ENCODE results near the gene KDM2B. TPM values are rescaled to one million over a fixed set of nuclear protein-coding genes. Genes with fewer than 3 reads are reported as not detected.

The KDM2B gene
- total and polyA plus RNA-seq, 2 experiments from 2014 or later = 59.4 to 161 TPM

DNA sequence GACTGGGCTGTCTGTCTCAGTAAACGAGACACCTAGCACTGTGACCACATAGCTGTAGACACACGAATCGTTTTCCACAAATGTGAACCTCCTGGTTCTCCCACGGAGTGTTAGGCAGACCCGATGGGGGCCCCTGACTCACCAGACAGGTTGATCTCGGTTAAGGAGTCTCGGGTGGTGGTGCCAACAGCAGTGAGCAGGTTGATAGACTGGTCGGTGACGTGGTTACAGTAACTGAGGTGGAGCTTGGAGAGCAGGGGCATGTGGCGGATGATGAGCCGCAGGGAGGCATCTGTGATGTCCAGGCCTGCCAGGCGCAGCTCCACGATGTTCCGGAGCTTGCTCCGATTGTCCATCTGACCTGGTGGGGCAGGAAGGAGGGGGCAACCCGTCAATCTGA, 141.1 kb downstream of the KDM2B start:
- Histone ChIP-seq H3K27me3 (ENCODE audit: insufficient read depth) (no peaks in the 10 kb centered on the region), H4K20me1 (replicated peaks; ENCODE audit: insufficient read depth) (peaks cover 6% of the 10 kb centered on the region; the same call in 1 of the 2 replicates), H3K4me2 (no peak overlapping the region), H3K9me2 (ENCODE audit: insufficient read depth) (no peaks in the 10 kb centered on the region), H3K79me2 (replicated peaks; ENCODE audit: insufficient read depth) (peaks cover 9% of the 10 kb centered on the region), H3K4me3 (no peak overlapping the region), H3K4me1 (ENCODE audit: insufficient read depth) (no peaks in the 10 kb centered on the region), H2AFZ (no peak overlapping the region), H3F3A (replicated peaks; ENCODE audit: low read depth) (peaks cover 9% of the 10 kb centered on the region; the same call in 1 of the 2 replicates), H3K36me3 (ENCODE audit: insufficient read depth) (peaks cover 39% of the 10 kb centered on the region; the same call in 1 of the 2 replicates), H3K27ac (ENCODE audit: low read depth) (no peak overlapping the region)
- DNase-seq (ENCODE audit: low spot score) (no peak), ATAC-seq (no peak)
- peaks cover 89% of the 10 kb centered on the region for H3K36me3 Mint-ChIP-seq (ENCODE audit: low read depth)
- peaks cover 5% of the 10 kb centered on the region; the same call in 2 of the 3 replicates for H3K4me1 Mint-ChIP-seq
- H3K4me3 Mint-ChIP-seq = no peak overlapping the region
- TF ChIP-seq EZH2phosphoT487 (IDR thresholded peaks at IDR 0.05; ENCODE audit: unreplicated experiment) (no peak), ZNF114 (CRISPR knock-in tag; IDR thresholded peaks at IDR 0.05) (no peak), POLR2AphosphoS5 (IDR thresholded peaks at IDR 0.05; ENCODE audit: low read depth) (no peak), ZNF331 (CRISPR knock-in tag; IDR thresholded peaks at IDR 0.05; ENCODE audit: low read depth) (no peak), JUNB (IDR thresholded peaks at IDR 0.05; ENCODE audit: unreplicated experiment) (no peak), STAT1 (IDR thresholded peaks at IDR 0.05; ENCODE audit: unreplicated experiment) (no peak), NANOG (IDR thresholded peaks at IDR 0.05; ENCODE audit: borderline replicate concordance) (no peak), CREB1 (CRISPR knock-in tag; IDR thresholded peaks at IDR 0.05; ENCODE audit: low read depth) (no peak), EZH2 (IDR thresholded peaks at IDR 0.05; ENCODE audit: low read depth, unreplicated experiment) (no peak)
- TF ChIP-seq, protein P1, sequence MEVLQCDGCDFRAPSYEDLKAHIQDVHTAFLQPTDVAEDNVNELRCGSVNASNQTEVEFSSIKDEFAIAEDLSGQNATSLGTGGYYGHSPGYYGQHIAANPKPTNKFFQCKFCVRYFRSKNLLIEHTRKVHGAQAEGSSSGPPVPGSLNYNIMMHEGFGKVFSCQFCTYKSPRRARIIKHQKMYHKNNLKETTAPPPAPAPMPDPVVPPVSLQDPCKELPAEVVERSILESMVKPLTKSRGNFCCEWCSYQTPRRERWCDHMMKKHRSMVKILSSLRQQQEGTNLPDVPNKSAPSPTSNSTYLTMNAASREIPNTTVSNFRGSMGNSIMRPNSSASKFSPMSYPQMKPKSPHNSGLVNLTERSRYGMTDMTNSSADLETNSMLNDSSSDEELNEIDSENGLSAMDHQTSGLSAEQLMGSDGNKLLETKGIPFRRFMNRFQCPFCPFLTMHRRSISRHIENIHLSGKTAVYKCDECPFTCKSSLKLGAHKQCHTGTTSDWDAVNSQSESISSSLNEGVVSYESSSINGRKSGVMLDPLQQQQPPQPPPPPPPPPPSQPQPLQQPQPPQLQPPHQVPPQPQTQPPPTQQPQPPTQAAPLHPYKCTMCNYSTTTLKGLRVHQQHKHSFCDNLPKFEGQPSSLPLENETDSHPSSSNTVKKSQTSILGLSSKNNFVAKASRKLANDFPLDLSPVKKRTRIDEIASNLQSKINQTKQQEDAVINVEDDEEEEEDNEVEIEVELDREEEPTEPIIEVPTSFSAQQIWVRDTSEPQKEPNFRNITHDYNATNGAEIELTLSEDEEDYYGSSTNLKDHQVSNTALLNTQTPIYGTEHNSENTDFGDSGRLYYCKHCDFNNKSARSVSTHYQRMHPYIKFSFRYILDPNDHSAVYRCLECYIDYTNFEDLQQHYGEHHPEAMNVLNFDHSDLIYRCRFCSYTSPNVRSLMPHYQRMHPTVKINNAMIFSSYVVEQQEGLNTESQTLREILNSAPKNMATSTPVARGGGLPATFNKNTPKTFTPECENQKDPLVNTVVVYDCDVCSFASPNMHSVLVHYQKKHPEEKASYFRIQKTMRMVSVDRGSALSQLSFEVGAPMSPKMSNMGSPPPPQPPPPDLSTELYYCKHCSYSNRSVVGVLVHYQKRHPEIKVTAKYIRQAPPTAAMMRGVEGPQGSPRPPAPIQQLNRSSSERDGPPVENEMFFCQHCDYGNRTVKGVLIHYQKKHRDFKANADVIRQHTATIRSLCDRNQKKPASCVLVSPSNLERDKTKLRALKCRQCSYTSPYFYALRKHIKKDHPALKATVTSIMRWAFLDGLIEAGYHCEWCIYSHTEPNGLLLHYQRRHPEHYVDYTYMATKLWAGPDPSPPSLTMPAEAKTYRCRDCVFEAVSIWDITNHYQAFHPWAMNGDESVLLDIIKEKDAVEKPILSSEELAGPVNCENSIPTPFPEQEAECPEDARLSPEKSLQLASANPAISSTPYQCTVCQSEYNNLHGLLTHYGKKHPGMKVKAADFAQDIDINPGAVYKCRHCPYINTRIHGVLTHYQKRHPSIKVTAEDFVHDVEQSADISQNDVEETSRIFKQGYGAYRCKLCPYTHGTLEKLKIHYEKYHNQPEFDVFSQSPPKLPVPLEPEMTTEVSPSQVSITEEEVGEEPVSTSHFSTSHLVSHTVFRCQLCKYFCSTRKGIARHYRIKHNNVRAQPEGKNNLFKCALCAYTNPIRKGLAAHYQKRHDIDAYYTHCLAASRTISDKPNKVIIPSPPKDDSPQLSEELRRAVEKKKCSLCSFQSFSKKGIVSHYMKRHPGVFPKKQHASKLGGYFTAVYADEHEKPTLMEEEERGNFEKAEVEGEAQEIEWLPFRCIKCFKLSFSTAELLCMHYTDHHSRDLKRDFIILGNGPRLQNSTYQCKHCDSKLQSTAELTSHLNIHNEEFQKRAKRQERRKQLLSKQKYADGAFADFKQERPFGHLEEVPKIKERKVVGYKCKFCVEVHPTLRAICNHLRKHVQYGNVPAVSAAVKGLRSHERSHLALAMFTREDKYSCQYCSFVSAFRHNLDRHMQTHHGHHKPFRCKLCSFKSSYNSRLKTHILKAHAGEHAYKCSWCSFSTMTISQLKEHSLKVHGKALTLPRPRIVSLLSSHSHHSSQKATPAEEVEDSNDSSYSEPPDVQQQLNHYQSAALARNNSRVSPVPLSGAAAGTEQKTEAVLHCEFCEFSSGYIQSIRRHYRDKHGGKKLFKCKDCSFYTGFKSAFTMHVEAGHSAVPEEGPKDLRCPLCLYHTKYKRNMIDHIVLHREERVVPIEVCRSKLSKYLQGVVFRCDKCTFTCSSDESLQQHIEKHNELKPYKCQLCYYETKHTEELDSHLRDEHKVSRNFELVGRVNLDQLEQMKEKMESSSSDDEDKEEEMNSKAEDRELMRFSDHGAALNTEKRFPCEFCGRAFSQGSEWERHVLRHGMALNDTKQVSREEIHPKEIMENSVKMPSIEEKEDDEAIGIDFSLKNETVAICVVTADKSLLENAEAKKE (CRISPR knock-in tag; IDR thresholded peaks at IDR 0.05) = no peak
- TF ChIP-seq, protein P2, sequence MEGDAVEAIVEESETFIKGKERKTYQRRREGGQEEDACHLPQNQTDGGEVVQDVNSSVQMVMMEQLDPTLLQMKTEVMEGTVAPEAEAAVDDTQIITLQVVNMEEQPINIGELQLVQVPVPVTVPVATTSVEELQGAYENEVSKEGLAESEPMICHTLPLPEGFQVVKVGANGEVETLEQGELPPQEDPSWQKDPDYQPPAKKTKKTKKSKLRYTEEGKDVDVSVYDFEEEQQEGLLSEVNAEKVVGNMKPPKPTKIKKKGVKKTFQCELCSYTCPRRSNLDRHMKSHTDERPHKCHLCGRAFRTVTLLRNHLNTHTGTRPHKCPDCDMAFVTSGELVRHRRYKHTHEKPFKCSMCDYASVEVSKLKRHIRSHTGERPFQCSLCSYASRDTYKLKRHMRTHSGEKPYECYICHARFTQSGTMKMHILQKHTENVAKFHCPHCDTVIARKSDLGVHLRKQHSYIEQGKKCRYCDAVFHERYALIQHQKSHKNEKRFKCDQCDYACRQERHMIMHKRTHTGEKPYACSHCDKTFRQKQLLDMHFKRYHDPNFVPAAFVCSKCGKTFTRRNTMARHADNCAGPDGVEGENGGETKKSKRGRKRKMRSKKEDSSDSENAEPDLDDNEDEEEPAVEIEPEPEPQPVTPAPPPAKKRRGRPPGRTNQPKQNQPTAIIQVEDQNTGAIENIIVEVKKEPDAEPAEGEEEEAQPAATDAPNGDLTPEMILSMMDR (conservative IDR thresholded peaks at IDR 0.05; ENCODE audit: low read depth in 2 of 2) = no peak
- TF ChIP-seq, protein P3, sequence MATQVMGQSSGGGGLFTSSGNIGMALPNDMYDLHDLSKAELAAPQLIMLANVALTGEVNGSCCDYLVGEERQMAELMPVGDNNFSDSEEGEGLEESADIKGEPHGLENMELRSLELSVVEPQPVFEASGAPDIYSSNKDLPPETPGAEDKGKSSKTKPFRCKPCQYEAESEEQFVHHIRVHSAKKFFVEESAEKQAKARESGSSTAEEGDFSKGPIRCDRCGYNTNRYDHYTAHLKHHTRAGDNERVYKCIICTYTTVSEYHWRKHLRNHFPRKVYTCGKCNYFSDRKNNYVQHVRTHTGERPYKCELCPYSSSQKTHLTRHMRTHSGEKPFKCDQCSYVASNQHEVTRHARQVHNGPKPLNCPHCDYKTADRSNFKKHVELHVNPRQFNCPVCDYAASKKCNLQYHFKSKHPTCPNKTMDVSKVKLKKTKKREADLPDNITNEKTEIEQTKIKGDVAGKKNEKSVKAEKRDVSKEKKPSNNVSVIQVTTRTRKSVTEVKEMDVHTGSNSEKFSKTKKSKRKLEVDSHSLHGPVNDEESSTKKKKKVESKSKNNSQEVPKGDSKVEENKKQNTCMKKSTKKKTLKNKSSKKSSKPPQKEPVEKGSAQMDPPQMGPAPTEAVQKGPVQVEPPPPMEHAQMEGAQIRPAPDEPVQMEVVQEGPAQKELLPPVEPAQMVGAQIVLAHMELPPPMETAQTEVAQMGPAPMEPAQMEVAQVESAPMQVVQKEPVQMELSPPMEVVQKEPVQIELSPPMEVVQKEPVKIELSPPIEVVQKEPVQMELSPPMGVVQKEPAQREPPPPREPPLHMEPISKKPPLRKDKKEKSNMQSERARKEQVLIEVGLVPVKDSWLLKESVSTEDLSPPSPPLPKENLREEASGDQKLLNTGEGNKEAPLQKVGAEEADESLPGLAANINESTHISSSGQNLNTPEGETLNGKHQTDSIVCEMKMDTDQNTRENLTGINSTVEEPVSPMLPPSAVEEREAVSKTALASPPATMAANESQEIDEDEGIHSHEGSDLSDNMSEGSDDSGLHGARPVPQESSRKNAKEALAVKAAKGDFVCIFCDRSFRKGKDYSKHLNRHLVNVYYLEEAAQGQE (IDR thresholded peaks at IDR 0.05; ENCODE audit: unreplicated experiment) = no peak
- TF ChIP-seq, protein P4, sequence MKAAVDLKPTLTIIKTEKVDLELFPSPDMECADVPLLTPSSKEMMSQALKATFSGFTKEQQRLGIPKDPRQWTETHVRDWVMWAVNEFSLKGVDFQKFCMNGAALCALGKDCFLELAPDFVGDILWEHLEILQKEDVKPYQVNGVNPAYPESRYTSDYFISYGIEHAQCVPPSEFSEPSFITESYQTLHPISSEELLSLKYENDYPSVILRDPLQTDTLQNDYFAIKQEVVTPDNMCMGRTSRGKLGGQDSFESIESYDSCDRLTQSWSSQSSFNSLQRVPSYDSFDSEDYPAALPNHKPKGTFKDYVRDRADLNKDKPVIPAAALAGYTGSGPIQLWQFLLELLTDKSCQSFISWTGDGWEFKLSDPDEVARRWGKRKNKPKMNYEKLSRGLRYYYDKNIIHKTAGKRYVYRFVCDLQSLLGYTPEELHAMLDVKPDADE (IDR thresholded peaks at IDR 0.05) = no peak
- peaks cover 19% of the 10 kb centered on the region for H3K27me3 Mint-ChIP-seq (ENCODE audit: insufficient read depth, low read depth, poor library complexity)
- no peak overlapping the region for H3K27ac Mint-ChIP-seq
- no peaks in the 10 kb centered on the region; the same call in 1 of the 3 replicates for H3K9me3 Mint-ChIP-seq

Measured in GM23338 (cell line).